Esophagus muscularis mucosa (tissue), 3 donors: ENCODE data around the gene UBTD2.

Source experiments
- EP300 ChIP-seq: sonication (generic); formaldehyde crosslinking; IDR thresholded peaks from one replicate; pipeline ENCODE4 v1.6.1; 2017; ENCODE audit warnings: antibody characterized with exemption
- TF ChIP-seq, protein P1 (sequence below), 3 experiments: fragments of 200-600 bp in 2 of 3; fragments of 450-650 bp in 1 of 3; sonication (generic) in 2 of 3; IDR thresholded peaks; one replicate each; pipeline ENCODE4 v1.5.1; 2017 to 2019; ENCODE audit warnings: antibody characterized with exemption in 3 of 3, mild to moderate bottlenecking in 2 of 3, moderate library complexity in 1 of 3

DNA sequence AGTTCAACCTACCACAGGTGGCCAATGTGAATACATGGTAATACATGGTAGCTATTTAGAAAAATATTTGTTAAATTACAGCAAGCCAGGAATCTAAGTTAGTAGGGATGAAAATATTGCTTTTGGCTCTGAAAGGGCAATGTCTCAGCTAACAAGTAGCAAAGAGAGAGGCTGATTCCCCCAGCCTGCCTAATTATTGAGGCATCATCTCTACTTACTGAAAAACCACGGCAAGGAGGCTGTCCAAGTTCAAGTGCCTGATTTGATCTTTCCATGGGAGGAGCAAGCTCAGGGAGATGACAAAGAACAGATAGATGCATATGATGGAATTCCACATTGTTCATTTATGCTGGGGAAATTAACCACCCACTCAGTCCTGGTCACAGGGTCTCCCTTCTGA lies 28.7 kb upstream of the UBTD2 start:
- TF ChIP-seq, protein P1, sequence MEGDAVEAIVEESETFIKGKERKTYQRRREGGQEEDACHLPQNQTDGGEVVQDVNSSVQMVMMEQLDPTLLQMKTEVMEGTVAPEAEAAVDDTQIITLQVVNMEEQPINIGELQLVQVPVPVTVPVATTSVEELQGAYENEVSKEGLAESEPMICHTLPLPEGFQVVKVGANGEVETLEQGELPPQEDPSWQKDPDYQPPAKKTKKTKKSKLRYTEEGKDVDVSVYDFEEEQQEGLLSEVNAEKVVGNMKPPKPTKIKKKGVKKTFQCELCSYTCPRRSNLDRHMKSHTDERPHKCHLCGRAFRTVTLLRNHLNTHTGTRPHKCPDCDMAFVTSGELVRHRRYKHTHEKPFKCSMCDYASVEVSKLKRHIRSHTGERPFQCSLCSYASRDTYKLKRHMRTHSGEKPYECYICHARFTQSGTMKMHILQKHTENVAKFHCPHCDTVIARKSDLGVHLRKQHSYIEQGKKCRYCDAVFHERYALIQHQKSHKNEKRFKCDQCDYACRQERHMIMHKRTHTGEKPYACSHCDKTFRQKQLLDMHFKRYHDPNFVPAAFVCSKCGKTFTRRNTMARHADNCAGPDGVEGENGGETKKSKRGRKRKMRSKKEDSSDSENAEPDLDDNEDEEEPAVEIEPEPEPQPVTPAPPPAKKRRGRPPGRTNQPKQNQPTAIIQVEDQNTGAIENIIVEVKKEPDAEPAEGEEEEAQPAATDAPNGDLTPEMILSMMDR (IDR thresholded peaks at IDR 0.05): no peak
- no peak for TF ChIP-seq EP300
